Prostate gland (tissue), 2 donors: ENCODE data around the gene SLC25A46. TPM values are rescaled to one million over a fixed set of nuclear protein-coding genes. Genes with fewer than 3 reads are reported as not detected.
"Not testable (repeated sequence)": the region's sequence is repeated elsewhere in the genome, so short reads cannot be mapped to it uniquely, and the experiment has no call there.

Experiments used
- DNase-seq: peaks from one replicate; pipeline ENCODE4 v3.0.0-alpha.2; 2019; ENCODE audit warnings: low spot score
- H3K27ac ChIP-seq, 2 donors: fragments of 200-600 bp; sonication (generic); 2 replicates each; pipeline ENCODE4 v1.5.1; 2017 to 2019
- H3K27me3 ChIP-seq: fragments of 200-600 bp; sonication (generic); replicated peaks from 2 replicates; pipeline ENCODE4 v1.5.1; 2019; ENCODE audit not compliant: insufficient read depth
- H3K36me3 ChIP-seq, 2 donors: fragments of 200-600 bp; sonication (generic); 1 replicate in 1 of 2; 2 replicates in 1 of 2; pipeline versions ENCODE4 v1.5.1 to v1.8.1; 2017 to 2019
- H3K4me1 ChIP-seq: fragments of 200-600 bp; sonication (generic); replicated peaks from 2 replicates; pipeline ENCODE4 v1.5.1; 2019
- H3K4me3 ChIP-seq, 2 donors: fragments of 200-600 bp; sonication (generic); 2 replicates each; pipeline ENCODE4 v1.5.1; 2017 to 2019
- H3K9me3 ChIP-seq: fragments of 200-600 bp; sonication (generic); 2 replicates; pipeline ENCODE4 v1.5.1; 2017
- POLR2A ChIP-seq: fragments of 450-650 bp; IDR thresholded peaks from one replicate; pipeline ENCODE4 v1.6.1; 2016; ENCODE audit warnings: antibody characterized with exemption, mild to moderate bottlenecking
- POLR2AphosphoS5 ChIP-seq: sonication (generic); formaldehyde crosslinking; IDR thresholded peaks from one replicate; pipeline ENCODE4 v1.6.1; 2017; ENCODE audit warnings: antibody characterized with exemption
- WGBS: methylation state at CpG from one replicate; pipeline ENCODE4 v1.1.5; 2018; 5-methylcytosine and 5-hydroxymethylcytosine counted together
- intact Hi-C: fragments of 100-400 bp; cut with DNase I; formaldehyde crosslinking; loops from one replicate; pipeline ENCODE4 v1.14.2; 2022
- total RNA-seq, 2 donors: library from RNA; depleted of rRNA; stranded (reverse); fragments of >200 nt; gene quantifications; one replicate each; pipeline ENCODE4 v1.1.0, GENCODE V29; 2016
- TF ChIP-seq, protein P1 (sequence below), 4 experiments: fragments of 200-600 bp in 2 of 4; fragments of 450-650 bp in 2 of 4; sonication (generic) in 2 of 4; IDR thresholded peaks; 1 replicate in 3 of 4; 2 replicates in 1 of 4; pipeline ENCODE4 v1.5.1; 2016 to 2019; ENCODE audit warnings: antibody characterized with exemption in 4 of 4, mild to moderate bottlenecking in 2 of 4, moderate library complexity in 2 of 4

The SLC25A46 gene
- 10 to 100 TPM; 35.6 to 44.7 TPM for total RNA-seq

GRCh38 chr5:110738812-110739651 is at the start of gene SLC25A46:
Gene SLC25A46 (plus strand): TSS chr5:110739007. CDS start chr5:110739120, 113 bp downstream.
- under 1% methylated on average over 62 of the region's 62 CpGs for WGBS
- peak; percentile 85 for DNase-seq
- no peaks in the 10 kb centered on the region for H3K4me1 ChIP-seq
- H3K36me3 ChIP-seq, result no peaks in the 10 kb centered on the region
- H3K27ac ChIP-seq, result peak within 1 kb of the TSS; percentile 66 to 76
- H3K27me3 ChIP-seq, result no peaks in the 10 kb centered on the region
- H3K4me3 ChIP-seq, result peak within 1 kb of the TSS; percentile 74 to 90
- H3K9me3 ChIP-seq, result no peaks in the 10 kb centered on the region
- intact Hi-C loops, result no loop called here
- TF ChIP-seq POLR2A (no peak), POLR2AphosphoS5 (peak; percentile 91)
- TF ChIP-seq, protein P1, sequence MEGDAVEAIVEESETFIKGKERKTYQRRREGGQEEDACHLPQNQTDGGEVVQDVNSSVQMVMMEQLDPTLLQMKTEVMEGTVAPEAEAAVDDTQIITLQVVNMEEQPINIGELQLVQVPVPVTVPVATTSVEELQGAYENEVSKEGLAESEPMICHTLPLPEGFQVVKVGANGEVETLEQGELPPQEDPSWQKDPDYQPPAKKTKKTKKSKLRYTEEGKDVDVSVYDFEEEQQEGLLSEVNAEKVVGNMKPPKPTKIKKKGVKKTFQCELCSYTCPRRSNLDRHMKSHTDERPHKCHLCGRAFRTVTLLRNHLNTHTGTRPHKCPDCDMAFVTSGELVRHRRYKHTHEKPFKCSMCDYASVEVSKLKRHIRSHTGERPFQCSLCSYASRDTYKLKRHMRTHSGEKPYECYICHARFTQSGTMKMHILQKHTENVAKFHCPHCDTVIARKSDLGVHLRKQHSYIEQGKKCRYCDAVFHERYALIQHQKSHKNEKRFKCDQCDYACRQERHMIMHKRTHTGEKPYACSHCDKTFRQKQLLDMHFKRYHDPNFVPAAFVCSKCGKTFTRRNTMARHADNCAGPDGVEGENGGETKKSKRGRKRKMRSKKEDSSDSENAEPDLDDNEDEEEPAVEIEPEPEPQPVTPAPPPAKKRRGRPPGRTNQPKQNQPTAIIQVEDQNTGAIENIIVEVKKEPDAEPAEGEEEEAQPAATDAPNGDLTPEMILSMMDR (IDR thresholded peaks at IDR 0.05), result no peak

- H3K27ac ChIP-seq, H3K4me1 ChIP-seq, H3K4me3 ChIP-seq, H3K9me3 ChIP-seq, DNase-seq, intact Hi-C loops, H3K27me3 ChIP-seq, H3K36me3 ChIP-seq: not testable (repeated sequence)
- WGBS, result 100% methylated on average over 1 of the region's 1 CpG
Observed at GRCh38 chr5:110690587-110690986, 48.2 kb upstream of the SLC25A46 start.

DNA sequence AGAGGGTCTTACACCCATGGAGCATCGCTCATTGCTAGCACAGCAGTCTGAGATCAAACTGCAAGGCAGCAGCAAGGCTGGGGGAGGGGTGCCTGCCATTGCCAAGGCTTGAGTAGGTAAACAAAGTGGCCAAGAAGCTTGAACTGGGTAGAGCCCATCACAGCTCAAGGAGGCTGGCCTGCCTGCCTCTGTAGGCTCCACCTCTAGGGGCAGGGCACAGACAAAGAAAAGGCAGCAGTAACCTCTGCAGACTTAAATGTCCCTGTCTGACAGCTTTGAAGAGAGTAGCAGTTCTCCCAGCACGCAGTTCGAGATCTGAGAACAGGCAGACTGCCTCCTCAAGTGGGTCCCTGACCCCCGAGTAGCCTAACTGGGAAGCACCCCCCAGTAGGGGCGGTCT is 46.1 kb upstream of the SLC25A46 start:
- DNase-seq, H3K27me3 ChIP-seq, H3K4me3 ChIP-seq, H3K9me3 ChIP-seq, H3K36me3 ChIP-seq, H3K4me1 ChIP-seq, H3K27ac ChIP-seq, intact Hi-C loops: not testable (repeated sequence)
- 73% methylated on average over 5 of the region's 5 CpGs for WGBS

GRCh38 chr5:110702300-110702699 is 36.5 kb upstream of the SLC25A46 start:
- TF ChIP-seq POLR2AphosphoS5 (no peak), POLR2A (no peak)
- TF ChIP-seq, protein P1 (IDR thresholded peaks at IDR 0.05), result no peak
- intact Hi-C loops, result no loop called here
- Histone ChIP-seq H3K27me3 (no peaks in the 10 kb centered on the region), H3K27ac (no peak overlapping the region), H3K4me1 (no peaks in the 10 kb centered on the region), H3K4me3 (no peak overlapping the region), H3K36me3 (no peaks in the 10 kb centered on the region), H3K9me3 (no peaks in the 10 kb centered on the region)
- no peak for DNase-seq
- WGBS, result 20% methylated on average over 1 of the region's 1 CpG

GRCh38 chr5:110702704-110703103 is 36.1 kb upstream of the SLC25A46 start:
- WGBS, result 20% methylated on average over 3 of the region's 3 CpGs
- no peak for DNase-seq
- TF ChIP-seq POLR2A (no peak), POLR2AphosphoS5 (no peak)
- TF ChIP-seq, protein P1 (IDR thresholded peaks at IDR 0.05), result no peak
- Histone ChIP-seq H3K36me3 (no peaks in the 10 kb centered on the region), H3K4me3 (no peak overlapping the region), H3K9me3 (no peaks in the 10 kb centered on the region), H3K27ac (no peak overlapping the region), H3K4me1 (no peaks in the 10 kb centered on the region), H3K27me3 (no peaks in the 10 kb centered on the region)
- intact Hi-C loops, result no loop called here

- TF ChIP-seq, protein P1 (IDR thresholded peaks at IDR 0.05), result no peak
- TF ChIP-seq POLR2A (no peak), POLR2AphosphoS5 (peak; percentile 4)
- H3K4me3 ChIP-seq, result no peak overlapping the region
- H3K27me3 ChIP-seq, result no peaks in the 10 kb centered on the region
- DNase-seq, result no peak
- intact Hi-C loops, result no loop called here
- no peaks in the 10 kb centered on the region for H3K4me1 ChIP-seq
- H3K27ac ChIP-seq, result no peak overlapping the region
- no peaks in the 10 kb centered on the region for H3K9me3 ChIP-seq
- no peaks in the 10 kb centered on the region for H3K36me3 ChIP-seq
- 15% methylated on average over 2 of the region's 2 CpGs for WGBS
Observed at GRCh38 chr5:110703481-110703880, 35.3 kb upstream of the SLC25A46 start.
